ENCODE results near the gene PROZ.

The PROZ gene

DNA sequence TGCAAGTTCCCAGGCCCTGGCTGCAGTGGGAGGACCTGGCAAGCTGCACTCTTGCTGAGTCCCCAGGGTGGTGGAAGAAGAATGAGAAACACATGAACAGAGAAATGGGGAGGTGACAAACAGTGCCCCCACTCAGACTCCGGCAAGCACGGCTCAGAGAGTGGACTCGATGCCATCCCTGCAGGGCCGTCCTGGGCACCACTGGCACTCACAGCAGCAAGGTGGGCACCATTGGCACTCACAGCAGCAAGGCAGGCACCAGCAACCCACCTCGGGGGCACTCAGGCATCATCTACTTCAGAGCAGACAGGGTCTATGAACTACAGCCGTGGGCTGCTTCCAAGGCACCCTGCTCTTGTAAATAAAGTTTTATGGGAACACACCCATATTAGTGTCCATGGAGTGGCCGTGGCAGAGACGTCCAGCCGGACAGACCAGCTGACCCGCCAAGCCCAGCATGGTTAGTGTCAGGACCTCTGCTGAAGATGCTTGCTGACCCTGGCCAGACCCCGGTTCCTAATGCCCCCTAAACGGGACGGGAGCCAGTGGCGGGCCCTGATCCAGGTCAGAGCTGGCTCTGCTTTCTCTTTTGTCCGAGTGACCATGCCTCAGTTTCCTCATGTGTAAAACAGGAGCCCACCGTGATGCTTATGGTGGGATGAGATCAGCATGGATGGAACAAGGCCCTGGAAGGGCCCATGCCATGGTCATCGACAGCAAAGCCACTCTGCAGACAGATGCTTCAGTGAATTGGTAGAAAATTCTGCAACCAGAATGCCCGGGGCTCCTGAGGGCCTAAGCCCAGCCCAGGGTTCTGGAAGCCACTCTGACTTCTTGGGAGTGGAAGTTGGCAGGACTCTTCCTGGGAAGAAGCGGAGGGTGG lies 37.9 kb upstream of the PROZ start:
- DNase-seq = no peak

DNA sequence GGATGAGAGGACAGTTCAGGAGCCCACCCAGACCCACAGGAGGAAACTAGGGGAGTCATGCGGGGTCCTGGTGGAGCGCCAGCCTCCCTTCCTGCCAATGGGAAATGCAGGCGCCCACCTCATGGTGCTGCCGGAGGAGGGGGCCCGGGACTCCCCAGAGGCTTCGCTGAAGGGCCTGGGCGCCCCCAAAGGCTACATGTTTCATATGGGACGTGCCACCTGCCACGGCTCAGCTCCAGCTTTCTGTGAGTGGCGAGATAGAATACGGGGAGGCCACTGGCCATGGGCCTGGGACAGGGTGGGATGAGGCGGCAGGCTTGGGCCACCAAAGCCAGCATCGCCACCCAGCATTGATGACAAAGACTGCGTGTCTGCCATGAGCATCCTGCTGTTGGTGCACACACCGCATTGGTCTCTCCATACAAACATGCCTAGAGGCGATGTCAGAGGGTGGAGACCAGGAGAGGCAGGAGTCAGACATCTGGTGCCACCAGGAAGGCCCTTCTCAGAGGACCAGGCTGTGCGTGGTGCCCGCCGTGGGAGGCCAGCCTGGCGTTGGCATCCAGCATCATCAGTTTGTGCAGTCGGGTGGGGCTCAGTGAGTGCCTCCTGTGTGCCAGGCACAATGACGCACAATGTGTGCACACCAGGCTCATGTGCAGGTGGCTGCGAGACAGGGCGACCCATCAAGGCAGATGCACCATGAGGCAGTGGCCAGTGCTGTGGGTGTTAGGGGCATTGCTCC lies 37.1 kb upstream of the PROZ start:
- no peak for DNase-seq

DNA sequence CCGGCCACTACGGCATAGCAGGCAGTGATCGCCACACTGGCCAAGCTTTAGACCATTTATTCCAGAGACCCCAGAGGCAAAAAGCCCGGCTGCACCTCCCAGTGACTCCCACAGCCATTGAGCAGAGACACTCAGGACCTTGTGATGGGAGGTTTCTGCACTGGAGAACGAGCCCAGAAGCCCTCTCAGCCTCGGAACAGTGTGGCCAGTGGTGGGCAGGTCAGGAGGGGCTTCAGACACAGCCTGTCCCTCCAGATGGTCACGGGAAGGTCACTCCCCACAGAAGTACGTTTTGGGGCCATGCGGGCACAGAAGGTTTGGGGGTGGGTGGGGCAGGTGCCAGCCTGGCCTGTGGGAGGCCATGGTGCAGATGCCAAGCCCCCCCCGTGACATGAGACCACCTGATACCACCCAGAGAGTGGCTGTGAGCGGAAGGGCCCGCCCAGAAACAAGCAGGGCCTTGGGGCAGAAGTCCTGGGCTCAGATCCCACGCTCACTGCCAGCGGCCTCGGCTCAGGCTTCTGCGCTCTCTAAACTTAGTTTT lies 36.4 kb upstream of the PROZ start:
- DNase-seq = no peak

DNA sequence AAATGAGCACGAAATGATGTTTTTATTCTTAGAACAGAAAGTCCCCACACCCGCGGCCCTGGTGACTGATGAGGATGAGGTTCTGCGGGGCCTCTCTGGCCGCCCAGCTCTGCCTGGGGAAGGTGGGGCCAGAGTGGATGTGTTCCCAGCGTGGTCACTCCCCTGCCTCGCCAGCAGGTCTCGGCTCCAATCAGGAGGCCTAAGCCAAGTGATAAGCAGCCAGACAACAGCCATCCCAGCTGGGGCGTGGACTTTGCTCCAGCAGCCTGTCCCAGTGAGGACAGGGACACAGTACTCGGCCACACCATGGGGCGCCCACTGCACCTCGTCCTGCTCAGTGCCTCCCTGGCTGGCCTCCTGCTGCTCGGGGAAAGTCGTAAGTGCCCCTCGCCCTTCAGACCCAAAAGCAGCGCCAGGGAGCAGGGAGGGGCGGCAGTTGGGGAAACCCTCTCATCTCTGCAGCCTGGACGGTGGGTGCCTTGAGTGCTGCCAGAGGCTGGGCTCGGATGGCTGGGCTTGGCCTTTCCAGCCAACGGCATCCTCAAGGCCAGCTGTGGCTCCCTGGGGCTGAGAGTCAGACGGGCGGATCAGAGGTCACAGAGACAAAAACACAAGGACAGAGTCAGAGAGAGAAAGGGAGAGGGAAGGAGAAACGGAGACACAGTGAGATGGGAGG lies 35.8 kb upstream of the PROZ start, which contains the start of gene F10:
F10 (plus strand) TSS at position 250 of the 676 bp plus-strand sequence; CDS start at position 307, 57 bp downstream.
- no peak for DNase-seq

DNA sequence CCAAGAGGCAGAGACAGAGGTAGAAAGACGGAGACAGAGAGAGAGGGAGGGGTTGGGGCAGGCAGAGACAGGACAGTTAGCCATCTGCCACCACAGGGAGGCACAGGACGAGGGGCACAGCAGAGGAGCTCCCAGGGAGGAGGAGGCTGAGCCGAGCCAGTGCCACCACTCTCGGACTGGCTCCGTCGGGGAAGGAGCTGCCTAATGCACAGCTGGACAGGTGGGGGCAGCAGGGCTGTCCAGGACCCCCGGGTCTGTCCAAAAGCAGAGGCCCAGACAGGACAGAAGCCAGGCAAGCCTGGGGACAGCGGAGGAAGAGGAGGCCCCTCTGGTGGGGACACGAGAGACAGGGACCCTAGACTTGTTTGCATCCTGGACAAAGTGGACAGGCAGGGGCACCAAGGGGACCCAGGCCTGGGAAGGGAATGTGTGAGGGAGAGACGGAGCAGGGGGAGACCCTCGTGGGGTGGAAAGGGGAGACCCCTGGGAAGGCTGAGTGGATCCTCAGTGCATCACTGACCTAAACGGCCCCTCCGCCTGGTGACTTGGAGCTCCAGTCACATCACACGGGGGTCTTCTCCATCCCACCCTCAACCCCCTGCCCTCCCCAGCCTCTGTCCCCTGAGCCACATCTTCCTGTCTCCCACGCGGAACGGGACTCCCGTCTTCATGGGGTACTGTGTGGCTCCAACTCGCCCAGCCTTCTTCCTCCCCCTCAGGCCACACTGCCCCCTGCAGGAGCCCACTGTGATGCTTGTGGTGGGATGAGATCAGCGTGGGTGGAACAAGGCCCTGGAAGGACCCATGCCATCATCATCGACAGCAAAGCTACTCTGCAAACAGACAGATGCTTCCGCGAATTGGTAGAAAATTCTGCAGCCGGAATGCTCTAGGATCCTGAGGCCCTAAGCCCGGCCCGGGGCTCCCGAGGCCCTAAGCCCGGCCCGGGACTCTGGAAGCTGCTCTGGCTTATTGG lies 34.9 kb upstream of the PROZ start:
- DNase-seq = peak; percentile 21

DNA sequence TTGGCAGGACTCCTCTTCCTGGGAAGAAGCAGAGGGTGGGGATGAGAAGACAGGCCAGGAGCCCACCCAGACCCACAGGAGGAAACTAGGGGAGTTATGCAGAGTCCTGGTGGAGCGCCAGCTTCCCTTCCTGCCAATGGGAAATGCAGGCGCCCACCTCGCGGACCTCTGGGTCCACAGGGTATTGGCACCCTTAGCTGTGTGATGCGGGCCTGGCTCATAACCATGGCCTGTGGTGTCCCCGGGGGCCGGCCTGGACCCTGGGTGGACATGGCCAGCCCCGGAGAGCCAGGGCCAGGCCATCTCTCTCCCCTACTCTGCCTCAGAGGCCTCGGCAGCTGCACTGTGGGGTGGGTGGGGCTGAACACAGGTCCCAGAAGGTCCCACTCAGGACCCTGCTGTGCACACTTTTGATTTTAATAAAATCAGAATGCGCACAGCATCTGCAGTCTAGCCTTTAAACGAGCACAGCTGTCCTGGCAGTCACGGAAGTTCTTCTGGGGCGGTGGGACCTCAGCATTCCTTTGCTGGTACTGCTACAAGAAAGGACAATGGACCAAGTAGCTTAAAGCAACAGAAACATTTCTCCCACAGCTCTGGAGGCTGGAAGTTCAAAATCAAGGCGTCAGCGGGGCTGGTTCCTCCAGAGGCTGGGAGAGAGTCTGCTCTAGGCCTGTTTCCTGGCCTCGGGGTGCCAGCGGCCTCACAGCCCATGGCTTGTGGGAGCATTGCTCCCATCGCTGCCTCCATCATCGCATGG lies 34.1 kb upstream of the PROZ start:
- no peak for DNase-seq

DNA sequence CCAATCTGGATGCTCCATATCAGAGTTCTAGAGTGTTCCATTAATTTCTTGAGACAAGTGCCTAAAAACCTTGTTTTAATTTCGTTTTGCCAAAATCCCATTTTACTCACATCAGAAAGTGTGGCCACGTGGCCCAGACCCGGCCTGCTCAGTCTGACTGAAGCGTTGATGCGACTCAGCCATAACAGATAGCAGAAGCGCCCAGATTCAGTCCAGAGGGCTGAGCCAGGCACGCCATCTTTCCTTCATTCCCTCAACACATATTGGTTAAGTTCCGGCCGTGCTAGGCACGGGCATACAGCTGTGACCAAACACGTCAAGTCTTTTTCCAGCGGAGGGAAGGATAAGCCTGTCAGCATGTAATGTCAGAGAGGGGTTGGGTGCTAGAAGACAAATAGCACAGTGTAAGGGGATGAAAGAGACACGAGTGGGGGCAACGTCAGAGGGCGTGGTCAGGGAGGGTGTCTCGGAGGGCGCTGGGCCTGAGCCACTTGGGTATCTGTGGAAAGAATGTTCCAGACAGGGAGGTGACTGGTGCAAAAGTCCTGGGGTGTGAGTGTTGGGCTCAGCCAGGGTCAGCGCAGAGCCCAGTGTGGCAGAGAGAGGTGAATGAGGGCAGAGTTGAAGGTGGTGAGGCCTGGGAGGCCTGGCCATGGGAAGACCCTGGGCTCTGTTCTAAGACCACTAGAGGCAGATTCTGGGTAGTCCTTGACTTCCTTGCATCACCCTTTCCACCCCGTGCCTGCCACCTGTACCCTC lies 32.8 kb upstream of the PROZ start:
- DNase-seq = no peak

DNA sequence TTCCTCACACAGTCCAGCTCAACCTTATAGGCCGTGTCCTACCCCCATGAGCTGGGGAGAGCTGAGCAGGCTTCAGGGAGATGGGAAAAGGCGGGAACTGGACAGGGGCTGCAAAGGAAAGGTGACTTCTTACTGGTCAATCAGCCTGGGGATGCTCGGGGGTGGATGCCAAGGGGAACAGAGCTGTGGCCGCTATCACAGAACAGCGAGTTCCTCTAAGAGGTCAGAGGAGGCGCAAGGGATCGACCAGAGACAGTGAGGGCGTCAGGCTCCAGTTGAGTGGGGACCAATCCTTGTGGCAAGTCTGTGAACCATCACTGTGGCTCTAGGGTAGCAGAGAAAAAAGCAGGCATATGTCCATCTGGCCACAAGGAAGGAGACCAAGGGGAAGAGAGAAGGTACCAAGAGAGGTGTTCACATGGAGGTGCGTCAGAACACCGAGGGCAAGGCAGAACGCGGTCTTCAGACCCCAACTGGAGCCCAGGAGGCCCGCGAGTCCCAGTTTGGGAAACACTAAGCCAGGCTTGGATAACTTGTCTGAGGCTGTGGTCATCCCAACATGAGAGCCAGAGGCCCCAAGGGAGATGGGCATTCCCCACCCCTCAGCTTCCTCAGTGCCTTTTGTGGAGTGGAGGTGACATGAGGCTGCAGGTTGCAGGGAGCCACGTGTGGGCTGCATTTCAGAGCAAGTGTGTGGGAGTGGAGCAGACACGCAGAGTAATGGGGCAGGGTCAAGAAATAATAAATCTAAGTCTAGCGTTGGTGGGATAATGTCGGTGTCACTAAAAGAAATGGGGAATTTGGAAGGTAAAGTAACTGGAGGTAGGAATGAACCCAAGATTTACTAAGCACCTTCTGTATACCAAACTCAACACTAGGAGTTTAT lies 31.9 kb upstream of the PROZ start:
- DNase-seq = no peak

DNA sequence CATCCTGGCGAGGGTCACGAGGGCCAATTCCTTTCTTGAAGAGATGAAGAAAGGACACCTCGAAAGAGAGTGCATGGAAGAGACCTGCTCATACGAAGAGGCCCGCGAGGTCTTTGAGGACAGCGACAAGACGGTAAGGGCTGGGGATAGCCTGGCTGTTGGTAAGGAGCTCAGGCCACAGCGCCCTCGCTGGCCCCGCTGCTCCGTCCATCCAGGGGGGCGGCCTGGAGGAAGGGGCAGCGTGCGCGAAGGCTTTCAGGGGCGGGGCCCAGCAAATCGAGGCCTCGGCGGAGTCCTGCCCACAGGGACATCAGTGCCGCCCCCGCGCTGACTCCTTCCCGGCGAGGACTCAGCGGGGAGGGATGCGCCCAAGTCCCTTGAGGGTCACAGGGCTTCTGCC lies 29.0 kb upstream of the PROZ start:
- no peak for DNase-seq

DNA sequence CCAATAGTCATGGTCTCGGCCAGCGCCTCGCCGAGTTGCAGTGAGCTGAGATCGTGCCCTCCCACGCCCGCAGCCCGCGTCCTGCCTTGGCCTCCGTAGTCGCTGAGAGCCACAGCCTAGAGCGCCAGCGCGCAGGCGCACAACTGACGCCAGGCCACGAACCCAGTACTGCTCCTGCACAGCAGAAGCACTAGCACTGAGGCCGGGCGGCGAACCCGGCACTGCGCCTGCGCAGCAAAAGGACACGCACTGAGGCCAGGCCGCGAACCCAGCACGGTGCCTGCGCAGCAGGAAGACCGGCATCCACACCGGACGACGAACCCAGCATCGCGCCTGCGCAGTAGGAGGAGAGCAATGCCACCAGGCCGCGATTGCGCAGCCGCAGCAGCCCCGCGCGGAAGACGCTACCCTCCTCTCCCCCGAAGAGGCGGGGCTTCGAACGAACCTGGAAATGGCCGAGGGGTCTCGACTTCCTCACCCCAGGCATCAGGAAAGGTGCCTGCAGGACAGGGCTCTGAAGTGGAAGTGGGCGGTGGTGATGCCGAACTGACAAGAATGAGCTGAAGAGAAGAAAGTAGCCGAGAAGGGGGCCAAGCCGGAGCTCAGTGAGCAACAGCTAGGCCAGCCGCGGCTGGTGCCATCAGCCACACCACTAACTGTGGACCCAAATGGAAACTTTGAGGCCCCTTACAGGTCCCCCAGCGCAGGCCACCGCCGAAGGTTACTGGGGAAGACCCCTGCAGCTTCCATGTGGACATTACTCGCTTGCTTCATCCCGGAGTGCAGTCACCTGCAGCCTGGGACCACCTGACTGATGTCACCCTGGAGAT lies 28.3 kb upstream of the PROZ start:
- no peak for DNase-seq

DNA sequence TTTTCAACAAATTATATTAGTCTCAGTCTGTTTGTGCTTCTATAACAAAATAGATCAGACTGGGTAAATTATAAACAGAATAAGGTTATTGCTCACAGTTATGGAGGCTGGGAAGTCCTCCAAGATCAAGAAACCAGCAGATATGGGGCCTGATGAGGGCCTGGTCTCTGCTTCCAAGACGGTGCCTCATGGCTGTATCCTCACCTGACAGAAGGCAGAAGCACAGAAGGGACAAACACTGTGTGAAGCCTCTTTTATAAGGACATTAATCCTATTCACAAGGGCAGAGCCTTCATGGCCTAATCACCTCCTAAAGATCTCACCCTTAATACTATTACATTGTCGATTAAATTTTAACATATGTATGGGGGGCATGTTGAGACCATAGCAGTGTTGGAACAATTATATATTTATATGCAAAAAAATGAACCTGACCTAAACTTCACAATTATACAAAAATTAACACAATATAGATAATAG lies 23.1 kb upstream of the PROZ start:
- no peak for DNase-seq

DNA sequence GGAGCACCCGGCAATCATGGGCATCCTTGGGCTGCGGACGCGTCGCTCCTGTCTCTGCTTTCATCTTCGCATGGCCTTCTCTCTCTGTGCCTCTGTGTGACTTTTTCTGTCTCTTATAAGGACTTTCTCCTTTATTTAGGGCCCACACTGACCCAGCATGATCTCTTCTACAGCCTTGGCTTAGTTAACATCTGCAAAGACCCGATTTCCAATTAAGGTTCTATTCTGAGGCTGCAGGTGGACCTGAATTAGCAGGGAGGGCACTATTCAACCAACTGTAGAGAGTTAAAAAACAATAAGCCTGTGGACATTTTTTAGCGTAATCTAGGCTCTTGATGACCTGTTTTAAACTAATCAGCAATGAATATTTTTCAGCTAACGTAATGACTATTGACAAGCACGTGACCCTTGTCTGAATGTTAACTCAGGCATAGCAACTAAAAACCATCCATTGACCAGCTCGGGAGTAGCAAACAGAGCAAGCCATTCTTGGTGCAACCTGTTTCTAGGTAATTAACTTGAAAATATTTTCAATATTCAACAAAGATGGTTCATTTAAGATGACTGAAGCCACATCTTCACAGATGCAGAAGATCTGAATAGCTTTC lies 20.7 kb upstream of the PROZ start:
- no peak for DNase-seq

DNA sequence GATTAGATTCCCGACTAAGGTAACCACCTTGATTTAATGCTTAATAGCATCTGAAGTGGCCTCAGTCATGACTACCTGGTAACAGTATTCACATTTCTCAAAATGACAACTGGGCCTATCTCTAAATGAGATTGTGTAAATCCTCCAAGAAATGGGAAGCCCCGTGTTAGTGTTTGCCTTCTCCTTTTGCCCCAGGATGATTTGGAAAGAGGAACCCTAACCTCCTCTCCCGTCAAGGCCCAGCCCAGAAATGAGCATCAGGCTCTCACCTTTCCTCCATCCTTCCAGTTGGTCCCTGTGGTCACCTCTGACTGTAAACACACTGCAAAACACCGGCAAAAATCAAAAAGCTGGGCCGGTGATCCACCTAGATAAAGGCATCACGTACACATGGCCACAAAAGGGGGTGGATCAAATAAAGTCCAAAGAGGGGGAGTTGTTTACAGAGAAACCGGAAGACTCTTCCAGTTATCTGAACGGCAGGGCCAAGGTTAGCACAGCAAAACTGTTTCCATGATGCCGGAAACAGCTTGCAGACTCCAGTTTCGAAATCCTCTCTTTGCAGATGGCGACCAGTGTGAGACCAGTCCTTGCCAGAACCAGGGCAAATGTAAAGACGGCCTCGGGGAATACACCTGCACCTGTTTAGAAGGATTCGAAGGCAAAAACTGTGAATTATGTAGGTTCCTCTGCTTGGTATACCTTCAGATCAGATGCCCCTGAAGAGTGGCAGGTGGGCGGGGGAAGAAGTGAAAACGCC lies 19.5 kb upstream of the PROZ start:
- peak; percentile 60 for DNase-seq

DNA sequence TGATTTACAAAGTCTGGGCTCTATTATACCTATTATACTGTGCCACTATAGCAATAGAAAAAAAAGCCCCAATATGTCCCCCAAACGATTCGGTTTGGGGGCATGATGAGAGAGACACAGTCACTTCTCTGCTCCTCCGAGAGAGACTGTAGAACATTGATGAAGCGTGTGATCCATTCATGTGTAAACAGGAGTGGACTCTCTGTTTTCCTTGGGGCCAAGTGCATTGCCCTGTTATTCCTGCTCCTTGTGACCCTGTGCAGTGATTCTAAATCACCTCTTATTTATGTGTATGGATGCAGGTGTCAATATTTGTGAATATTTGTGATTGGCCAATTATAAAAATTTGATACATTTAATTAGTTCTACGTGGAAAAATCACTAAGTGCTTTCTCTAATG lies 18.9 kb upstream of the PROZ start:
- no peak for DNase-seq

DNA sequence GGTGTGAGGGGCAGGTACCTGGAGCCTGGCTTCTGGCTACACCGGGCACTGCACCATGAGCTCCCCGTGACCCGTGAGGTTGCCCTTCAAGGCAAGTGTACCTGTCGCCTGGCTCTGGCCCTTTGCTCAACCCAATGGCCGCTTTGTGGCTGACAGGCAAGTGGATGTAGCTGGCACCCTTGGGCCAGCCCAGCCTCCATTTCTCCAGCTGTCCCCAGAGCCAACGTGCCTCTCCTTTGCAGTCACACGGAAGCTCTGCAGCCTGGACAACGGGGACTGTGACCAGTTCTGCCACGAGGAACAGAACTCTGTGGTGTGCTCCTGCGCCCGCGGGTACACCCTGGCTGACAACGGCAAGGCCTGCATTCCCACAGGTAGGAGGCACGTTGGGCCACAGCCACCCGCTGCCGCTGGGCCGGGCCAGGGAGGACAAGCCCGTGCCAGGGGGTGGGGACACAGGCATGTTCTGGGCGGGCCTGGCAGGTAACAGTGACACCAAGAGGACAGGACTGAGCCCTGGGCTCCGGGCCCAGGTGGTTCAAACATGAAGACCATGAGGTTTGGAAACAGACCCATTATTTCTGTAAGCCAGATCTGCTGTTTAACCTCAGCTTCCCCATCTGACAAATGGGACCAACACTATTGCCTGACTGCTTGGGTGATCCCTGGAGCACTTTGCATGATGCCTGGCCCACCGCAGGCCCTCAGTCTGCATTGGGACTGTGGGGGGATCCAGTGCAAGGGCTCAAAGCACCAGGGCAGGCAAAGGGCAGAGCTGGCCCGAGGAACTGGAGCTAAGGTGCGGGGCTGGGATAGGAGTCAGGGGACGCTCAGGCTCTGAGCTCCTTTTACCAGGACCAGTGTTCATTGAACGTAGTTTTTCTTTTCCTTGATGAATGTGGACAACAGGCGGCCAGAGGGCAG lies 17.5 kb upstream of the PROZ start:
- DNase-seq = no peak

DNA sequence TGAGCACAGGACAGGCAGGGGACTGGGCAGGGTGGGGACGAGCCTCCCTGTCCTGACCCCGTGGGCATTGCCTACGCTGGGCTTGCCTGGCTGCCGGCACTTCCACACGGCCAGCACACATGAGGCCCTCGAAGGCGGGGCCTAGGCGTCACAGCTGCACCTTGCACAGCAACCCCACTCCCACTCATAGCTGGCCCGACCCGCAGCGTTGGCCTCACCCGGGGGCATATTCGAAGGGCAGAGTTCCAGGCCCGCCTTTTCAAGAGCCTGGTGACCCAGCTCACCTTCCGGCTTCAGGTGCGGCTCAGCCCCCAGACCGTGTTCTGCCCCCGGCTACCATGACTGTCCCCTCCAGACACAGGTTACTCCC lies 16.9 kb upstream of the PROZ start:
- no peak for DNase-seq

Measured in RPMI8226 (cell line).